Ishikawa (cell line): Measurements from ENCODE around the gene PLEKHO2.

Experiments
- CEBPB ChIP-seq: IDR thresholded peaks from 2 replicates; pipeline ENCODE4 v1.6.1; 2012
- CREB1 ChIP-seq: IDR thresholded peaks from 2 replicates; pipeline ENCODE4 v1.6.1; 2012; ENCODE audit warnings: low read depth
- EGR1 ChIP-seq: IDR thresholded peaks from 2 replicates; pipeline ENCODE4 v1.6.1; 2012
- EP300 ChIP-seq: IDR thresholded peaks from 2 replicates; pipeline ENCODE4 v1.6.1; 2012; ENCODE audit warnings: borderline replicate concordance
- FOXM1 ChIP-seq: IDR thresholded peaks from 2 replicates; pipeline ENCODE4 v1.6.1; 2012; ENCODE audit warnings: low read depth, borderline replicate concordance
- NFIC ChIP-seq: IDR thresholded peaks from 2 replicates; pipeline ENCODE4 v1.6.1; 2012
- RAD21 ChIP-seq: IDR thresholded peaks from 2 replicates; pipeline ENCODE4 v1.6.1; 2012; ENCODE audit warnings: low read depth
- REST ChIP-seq: IDR thresholded peaks from 2 replicates; pipeline ENCODE4 v1.6.1; 2012; ENCODE audit warnings: low read depth, mild to moderate bottlenecking
- TAF1 ChIP-seq: IDR thresholded peaks from 2 replicates; pipeline ENCODE4 v1.6.1; 2012; ENCODE audit warnings: low read depth, mild to moderate bottlenecking
- TCF12 ChIP-seq: IDR thresholded peaks from 2 replicates; pipeline ENCODE4 v1.6.1; 2012; ENCODE audit warnings: low read depth
- TEAD4 ChIP-seq: IDR thresholded peaks from 2 replicates; pipeline ENCODE4 v1.6.1; 2012
- YY1 ChIP-seq: IDR thresholded peaks from 2 replicates; pipeline ENCODE4 v1.6.1; 2012; ENCODE audit warnings: low read depth
- ZBTB7A ChIP-seq: IDR thresholded peaks from 2 replicates; pipeline ENCODE4 v1.6.1; 2012; ENCODE audit warnings: low read depth
- TF ChIP-seq, protein P1 (sequence below): IDR thresholded peaks from 2 replicates; pipeline ENCODE4 v1.6.1; 2012
- TF ChIP-seq, protein P2 (sequence below): IDR thresholded peaks from 2 replicates; pipeline ENCODE4 v1.6.1; 2012

The PLEKHO2 gene

GRCh38 chr15:64865998-64866520 lies 24.3 kb downstream of the PLEKHO2 start:
- TF ChIP-seq EGR1 (no peak), YY1 (no peak), REST (no peak), TEAD4 (no peak), CEBPB (no peak), RAD21 (no peak), TCF12 (no peak), EP300 (no peak), ZBTB7A (no peak), FOXM1 (no peak), NFIC (no peak), CREB1 (no peak), TAF1 (no peak)
- TF ChIP-seq, protein P1, sequence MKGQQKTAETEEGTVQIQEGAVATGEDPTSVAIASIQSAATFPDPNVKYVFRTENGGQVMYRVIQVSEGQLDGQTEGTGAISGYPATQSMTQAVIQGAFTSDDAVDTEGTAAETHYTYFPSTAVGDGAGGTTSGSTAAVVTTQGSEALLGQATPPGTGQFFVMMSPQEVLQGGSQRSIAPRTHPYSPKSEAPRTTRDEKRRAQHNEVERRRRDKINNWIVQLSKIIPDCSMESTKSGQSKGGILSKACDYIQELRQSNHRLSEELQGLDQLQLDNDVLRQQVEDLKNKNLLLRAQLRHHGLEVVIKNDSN, result no peak
- TF ChIP-seq, protein P2, sequence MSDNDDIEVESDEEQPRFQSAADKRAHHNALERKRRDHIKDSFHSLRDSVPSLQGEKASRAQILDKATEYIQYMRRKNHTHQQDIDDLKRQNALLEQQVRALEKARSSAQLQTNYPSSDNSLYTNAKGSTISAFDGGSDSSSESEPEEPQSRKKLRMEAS, result no peak

DNA sequence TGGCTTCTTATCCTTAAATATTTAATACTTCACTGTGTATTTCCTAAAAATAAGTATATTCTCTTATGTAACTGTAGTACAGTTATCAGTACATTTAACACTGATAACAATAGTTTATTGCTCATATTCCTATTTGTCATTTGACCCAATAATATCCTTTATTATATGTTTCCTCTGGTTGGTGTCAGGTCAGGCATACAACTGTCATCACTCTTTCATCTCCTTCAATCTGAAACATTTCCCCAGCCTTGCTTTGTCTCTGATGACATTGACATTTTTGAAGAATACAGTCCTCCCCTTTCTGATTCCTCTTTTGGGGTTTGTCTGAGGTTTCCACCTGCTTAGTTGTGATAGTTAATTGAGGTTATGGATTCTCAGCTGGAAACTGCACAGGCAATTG lies 27.8 kb downstream of the PLEKHO2 start:
- TF ChIP-seq NFIC (no peak), CREB1 (no peak), YY1 (no peak), EP300 (no peak), RAD21 (no peak), EGR1 (no peak), TCF12 (no peak), TAF1 (no peak), ZBTB7A (no peak), TEAD4 (no peak), CEBPB (no peak), FOXM1 (no peak), REST (no peak)
- TF ChIP-seq, protein P1, result no peak
- TF ChIP-seq, protein P2, result no peak

GRCh38 chr15:64870353-64870752 lies 28.6 kb downstream of the PLEKHO2 start:
- TF ChIP-seq CEBPB, result no peak
- no peak for TF ChIP-seq RAD21
- no peak for TF ChIP-seq TEAD4
- TF ChIP-seq TAF1, result no peak
- TF ChIP-seq ZBTB7A, result no peak
- TF ChIP-seq, protein P1, result no peak
- TF ChIP-seq REST, result no peak
- TF ChIP-seq, protein P2, result no peak
- TF ChIP-seq EP300, result no peak
- TF ChIP-seq EGR1, result no peak
- no peak for TF ChIP-seq FOXM1
